Stimulated activated CD4-positive, alpha-beta T cell treated with anti-CD3 and anti-CD28 coated beads, Interleukin-15, amount 100 ng/mL, for 24 hours (primary cell): ENCODE results near the gene AAK1.
A peak's percentile ranks its signal among the peaks of the same experiment; 100 is the strongest.
"Not testable (repeated sequence)": the region's sequence is repeated elsewhere in the genome, so short reads cannot be mapped to it uniquely, and the experiment has no call there.

ENCODE experiments used
- DNase-seq: peaks from one replicate; pipeline ENCODE4 v3.0.0-alpha.2; 2020

AAK1 gene

DNA sequence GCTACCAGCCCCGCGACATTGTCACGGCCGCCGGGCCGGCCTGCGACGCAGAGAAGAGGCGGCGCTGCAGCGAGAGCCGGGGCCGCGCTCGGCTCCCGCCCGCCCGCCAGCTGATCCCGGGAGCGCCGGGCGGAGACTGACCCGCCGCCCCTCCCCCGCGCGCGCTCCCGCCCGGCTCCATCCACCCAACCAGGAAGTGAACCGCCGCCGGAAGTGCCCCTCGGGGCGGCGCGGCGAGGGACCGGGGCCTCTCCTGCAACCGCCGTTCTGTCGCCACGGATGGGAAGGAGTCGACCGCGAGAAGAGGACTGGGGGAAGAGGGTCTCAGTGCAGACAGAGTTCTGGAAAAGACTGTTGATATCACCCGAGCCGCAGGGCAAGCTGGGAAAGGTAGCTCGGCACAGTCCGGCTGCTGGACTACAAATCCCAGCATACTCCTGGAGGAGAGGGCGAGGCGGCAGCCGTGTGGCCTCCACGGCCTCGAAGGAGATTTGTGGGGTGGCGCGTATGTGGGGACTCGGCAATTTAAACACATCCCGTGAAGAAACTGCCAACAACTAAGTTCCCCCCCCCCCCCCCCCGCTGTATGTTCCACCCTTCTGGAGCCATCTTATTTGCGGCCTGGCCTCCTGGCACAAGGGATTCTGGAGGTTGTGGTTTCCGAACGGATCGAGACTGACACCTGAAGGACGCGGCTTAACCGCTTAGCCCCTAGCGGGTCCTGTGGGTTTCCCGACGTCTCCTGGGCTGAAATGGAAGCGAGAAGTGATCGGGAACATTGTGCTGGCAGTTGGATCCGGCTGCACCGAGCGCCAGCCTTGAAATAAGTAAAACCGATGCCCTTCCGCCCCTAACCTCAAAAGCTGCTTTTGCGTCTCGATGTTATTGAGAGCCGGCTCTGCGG, at the start of gene AAK1:
Gene AAK1 (minus strand): TSS at position 138 of the 904 bp plus-strand sequence. CDS start 699 bp downstream, outside the sequence.
- peak; percentile 92 for DNase-seq

GRCh38 chr2:69692424-69692823, 48.9 kb upstream of the AAK1 start:
- no peak for DNase-seq

- no peak for DNase-seq
Measured at GRCh38 chr2:69689969-69690368, 46.4 kb upstream of the AAK1 start.

GRCh38 chr2:69689466-69689865, 45.9 kb upstream of the AAK1 start:
- DNase-seq: no peak

DNA sequence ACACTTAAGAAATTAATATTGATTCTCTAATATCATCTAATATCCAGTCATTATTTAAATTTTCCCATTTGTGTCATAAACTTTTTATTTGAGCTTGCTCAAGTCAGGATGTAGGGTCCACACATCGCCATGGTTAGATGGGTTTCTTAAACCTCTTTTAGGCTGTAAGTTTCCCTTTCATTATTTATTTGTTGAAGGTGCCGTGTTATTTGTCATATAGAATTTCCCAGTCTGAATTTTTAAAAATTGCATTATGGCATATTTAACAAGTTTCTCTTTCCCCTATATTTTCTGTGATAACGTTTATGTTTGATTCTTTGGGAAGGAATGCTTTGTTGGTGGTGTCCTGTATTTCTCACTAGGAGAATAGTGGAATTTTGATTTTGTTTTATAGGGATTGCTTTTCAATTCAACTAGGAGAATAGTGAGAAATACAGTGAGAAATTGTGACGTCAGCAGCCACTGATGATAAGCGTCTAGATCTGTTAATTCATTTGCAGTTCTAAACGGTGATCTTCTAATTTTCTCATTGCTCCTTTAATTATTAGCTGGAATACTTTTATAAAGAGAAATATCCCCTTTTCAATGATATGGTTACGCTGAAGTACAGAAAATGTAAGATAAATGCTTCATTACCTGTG, 44.6 kb upstream of the AAK1 start:
- no peak for DNase-seq

GRCh38 chr2:69686813-69687212, 43.3 kb upstream of the AAK1 start:
- no peak for DNase-seq

DNA sequence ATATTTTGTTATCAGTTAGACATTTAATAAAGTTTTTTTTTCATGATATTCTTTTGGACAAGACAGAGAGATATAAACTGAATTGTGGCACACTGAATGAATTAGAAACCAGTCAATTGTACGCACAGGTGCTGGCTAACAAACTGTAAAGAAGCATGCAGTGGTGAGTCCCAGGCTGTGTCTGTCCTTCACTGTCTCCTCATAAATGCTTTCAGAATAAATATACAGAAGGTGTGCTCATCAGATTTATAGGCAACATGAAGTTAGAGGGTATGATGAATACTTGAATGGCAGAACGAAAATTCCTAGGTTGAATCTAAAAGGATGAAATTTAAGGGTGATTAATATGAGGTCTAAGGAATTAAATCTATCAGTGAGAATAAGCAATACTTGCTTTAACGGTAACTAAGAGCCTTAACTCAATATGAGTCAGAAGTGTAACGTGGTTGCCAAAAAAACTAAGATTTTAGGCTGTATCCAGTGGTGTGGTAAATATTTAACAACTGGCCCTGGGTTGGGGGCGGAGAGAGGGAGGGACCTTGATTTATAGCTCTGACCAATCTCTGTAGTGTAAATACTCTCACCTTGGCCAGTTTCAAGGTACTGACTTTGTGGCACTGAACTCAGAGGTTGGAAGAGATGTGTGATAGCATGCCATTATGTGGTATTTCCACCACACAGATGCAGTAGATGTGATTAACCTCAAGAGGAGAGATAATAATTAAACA, 41.9 kb upstream of the AAK1 start:
- peak; percentile 60 for DNase-seq

GRCh38 chr2:69683170-69683971, 39.8 kb upstream of the AAK1 start:
- no peak for DNase-seq

- no peak for DNase-seq
Measured at GRCh38 chr2:69682525-69682924, 39.0 kb upstream of the AAK1 start.

DNA sequence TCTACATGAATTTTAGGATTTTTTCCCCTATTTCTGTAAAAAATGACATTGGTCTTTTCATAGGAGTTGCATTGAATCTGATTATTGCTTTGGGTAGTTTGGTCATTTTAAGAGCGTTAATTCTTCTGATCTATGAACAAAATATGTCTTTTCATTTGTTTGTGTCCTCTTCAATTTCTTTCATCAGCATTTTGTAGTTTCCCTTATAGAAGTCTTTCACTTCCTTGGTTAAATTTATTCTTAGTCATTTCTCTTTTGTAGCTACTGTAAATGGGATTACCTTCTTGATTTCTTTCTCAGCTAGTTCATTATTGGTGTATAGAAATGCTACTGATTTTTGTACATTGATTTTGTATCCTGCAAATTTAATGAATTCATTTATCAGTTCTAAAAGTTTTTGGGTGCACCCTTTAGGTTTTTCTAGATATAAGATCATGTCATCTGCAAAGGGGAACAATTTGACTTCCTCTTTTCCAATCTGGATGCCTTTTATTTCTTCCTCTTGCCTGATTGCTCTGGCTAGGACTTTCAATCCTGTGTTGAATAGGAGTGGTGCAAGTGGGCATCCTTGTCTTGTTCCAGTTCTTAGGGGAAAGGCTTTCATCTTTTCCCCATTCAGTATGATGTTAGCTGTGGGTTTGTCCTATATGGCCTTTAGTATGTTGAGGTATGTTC, 36.6 kb upstream of the AAK1 start:
- DNase-seq: no peak

GRCh38 chr2:69677914-69678313, 34.4 kb upstream of the AAK1 start:
- DNase-seq: no peak

- DNase-seq: no peak
Measured at GRCh38 chr2:69676146-69676545, 32.6 kb upstream of the AAK1 start.

DNA sequence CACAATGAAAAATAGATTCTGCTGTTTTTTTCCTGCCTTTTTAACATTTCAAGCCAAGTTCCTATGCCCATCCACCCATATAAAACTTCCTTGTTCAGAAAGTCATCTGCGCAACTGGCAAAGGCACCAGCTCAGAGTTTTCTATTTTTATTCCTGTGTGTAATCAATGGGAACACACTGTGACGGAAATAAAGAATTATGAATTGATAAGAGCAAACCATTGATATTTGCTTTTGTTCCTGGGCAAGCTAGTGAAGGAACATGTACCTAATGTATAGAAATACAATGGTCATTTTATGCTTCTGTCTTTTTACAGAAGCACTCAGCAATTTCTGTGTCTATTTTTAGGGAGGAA, 30.8 kb upstream of the AAK1 start:
- DNase-seq: no peak

DNA sequence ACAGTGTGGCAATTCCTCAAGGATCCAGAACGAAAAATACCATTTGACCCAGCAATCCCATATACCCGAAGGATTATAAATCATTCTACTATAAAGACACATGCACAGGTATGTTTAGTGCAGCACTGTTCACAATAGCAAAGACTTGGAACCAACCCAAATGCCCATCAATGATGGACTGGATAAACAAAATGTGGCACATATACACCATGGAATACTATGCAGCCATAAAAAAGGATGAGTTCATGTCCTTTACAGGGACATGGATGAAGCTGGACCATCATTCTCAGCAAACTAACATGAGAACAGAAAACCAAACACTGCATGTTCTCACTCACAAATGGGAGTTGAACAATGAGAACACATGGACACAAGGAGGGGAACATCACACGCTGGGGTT, 29.6 kb upstream of the AAK1 start:
- not testable (repeated sequence) for DNase-seq

- no peak for DNase-seq
Measured at GRCh38 chr2:69669666-69670065, 26.1 kb upstream of the AAK1 start.

GRCh38 chr2:69668598-69668997, 25.1 kb upstream of the AAK1 start:
- DNase-seq: no peak

- no peak for DNase-seq
Measured at GRCh38 chr2:69667805-69668382, 24.4 kb upstream of the AAK1 start.

- DNase-seq: no peak
Measured at GRCh38 chr2:69665152-69665551, 21.6 kb upstream of the AAK1 start.

GRCh38 chr2:69663860-69664259, 20.3 kb upstream of the AAK1 start:
- DNase-seq: no peak

DNA sequence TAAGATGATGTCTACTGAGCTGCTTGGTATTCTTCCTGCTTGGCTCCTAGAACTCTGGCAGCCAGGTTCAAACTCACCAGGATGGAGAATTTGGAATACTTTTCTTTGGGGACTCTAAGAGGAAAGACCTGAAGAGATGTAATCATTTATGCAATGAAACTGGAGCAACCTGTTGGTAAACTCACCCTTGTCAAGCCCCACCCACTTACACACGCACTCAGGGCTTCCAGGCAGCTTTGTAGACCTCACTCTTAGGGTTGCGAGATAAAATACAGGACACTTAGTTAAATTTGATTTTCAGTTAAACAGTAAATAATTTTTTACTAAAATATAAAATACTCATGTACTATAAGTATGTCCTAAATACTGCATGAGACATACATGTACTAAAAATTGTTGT, 19.0 kb upstream of the AAK1 start:
- DNase-seq: not testable (repeated sequence)

- no peak for DNase-seq
Measured at GRCh38 chr2:69660637-69661036, 17.1 kb upstream of the AAK1 start.

DNA sequence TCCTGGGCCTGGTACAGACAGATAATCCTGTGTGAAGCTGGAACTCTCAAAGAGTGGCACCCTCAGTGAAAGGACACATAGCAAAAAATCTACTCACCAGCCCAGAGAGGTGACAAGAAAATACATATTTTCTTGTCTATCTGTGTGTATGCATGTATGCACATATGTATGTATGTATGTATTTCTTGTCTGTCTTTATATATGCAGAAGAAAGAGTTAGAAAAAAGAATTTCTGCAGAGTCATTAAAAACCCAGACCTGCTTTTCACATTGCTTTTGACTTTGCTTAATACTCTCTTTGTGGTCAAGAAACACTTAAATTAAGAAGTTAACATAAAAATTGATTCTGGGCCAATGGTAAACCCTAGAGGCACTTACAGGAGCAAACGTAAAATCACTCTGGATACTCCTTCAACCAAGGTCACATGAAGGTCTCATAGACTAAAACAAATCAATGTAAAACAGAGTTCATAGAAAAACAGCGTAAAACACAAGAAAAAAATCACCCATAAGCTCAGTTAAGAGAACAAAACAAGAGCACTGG, 16.5 kb upstream of the AAK1 start:
- no peak for DNase-seq
